ENCODE results near the gene ADA. TPM values are rescaled to one million over a fixed set of nuclear protein-coding genes. Genes with fewer than 3 reads are reported as not detected.

The ADA gene
- total and polyA plus RNA-seq, 2 of the 13 experiments (the other 11 are each of a cell fraction or from before 2014, with no cell fraction given), result 2.5 to 11.3 TPM

- TF ChIP-seq ELF3 (CRISPR knock-in tag; IDR thresholded peaks at IDR 0.05) (no peak; the same call in 1 of the 2 replicates), REPIN1 (CRISPR knock-in tag; IDR thresholded peaks at IDR 0.05; ENCODE audit: borderline replicate concordance, low read depth) (no peak; the same call in 1 of the 2 replicates), ZNF766 (CRISPR knock-in tag; IDR thresholded peaks at IDR 0.05; ENCODE audit: borderline replicate concordance) (no peak), ZNF609 (CRISPR knock-in tag; IDR thresholded peaks at IDR 0.05; ENCODE audit: borderline replicate concordance) (peak; percentile 19; the same call in 1 of the 2 replicates), ZNF737 (CRISPR knock-in tag; IDR thresholded peaks at IDR 0.05; ENCODE audit: borderline replicate concordance) (no peak), NBN (conservative IDR thresholded peaks at IDR 0.05) (no peak), TFDP1 (CRISPR knock-in tag; IDR thresholded peaks at IDR 0.05; ENCODE audit: borderline replicate concordance) (no peak; the same call in 1 of the 2 replicates), ZNF747 (CRISPR knock-in tag; IDR thresholded peaks at IDR 0.05; ENCODE audit: borderline replicate concordance) (no peak), ZC3H4 (CRISPR knock-in tag; IDR thresholded peaks at IDR 0.05; ENCODE audit: borderline replicate concordance) (no peak), MAFG (CRISPR knock-in tag; IDR thresholded peaks at IDR 0.05) (peak; percentile 52; the same call in 1 of the 2 replicates), DMAP1 (CRISPR knock-in tag; IDR thresholded peaks at IDR 0.05) (0 out of 2 replicates have a peak, but pooled peaks have one; percentile 49), NCOA2 (CRISPR knock-in tag; IDR thresholded peaks at IDR 0.05) (no peak), MAZ (IDR thresholded peaks at IDR 0.05; ENCODE audit: borderline replicate concordance, low read depth, low read length) (peak; percentile 42; the same call in 1 of the 2 replicates), MAZ (CRISPR knock-in tag; IDR thresholded peaks at IDR 0.05; ENCODE audit: low read depth) (no peak), CERS6 (CRISPR knock-in tag; IDR thresholded peaks at IDR 0.05) (no peak), ZBTB49 (CRISPR knock-in tag; IDR thresholded peaks at IDR 0.05; ENCODE audit: borderline replicate concordance) (peak; percentile 4; the same call in 1 of the 2 replicates), TSC22D2 (CRISPR knock-in tag; IDR thresholded peaks at IDR 0.05; ENCODE audit: borderline replicate concordance) (no peak), SMC3 (IDR thresholded peaks at IDR 0.05; ENCODE audit: low read length) (no peak), ZNF256 (CRISPR knock-in tag; conservative IDR thresholded peaks at IDR 0.05) (no peak), ZNF326 (CRISPR knock-in tag; IDR thresholded peaks at IDR 0.05; ENCODE audit: borderline replicate concordance) (no peak)
Observed at GRCh38 chr20:44642203-44643153, 9.0 kb downstream of the ADA start (continued).

Data from HepG2 (cell line).